WERI-Rb-1 (cell line): Measurements from ENCODE around the gene KDM6B.

ENCODE experiments used
- DNase-seq: peaks from one replicate; pipeline ENCODE4 v3.0.0-alpha.2; 2020
- H3K27ac ChIP-seq: fragments of 250-450 bp; sonication (Bioruptor Pico); 2 replicates; pipeline ENCODE4 v1.5.1; 2020; ENCODE audit warnings: mild to moderate bottlenecking, moderate library complexity
- H3K27me3 ChIP-seq: fragments of 250-450 bp; sonication (Bioruptor Pico); 2 replicates; pipeline ENCODE4 v1.5.1; 2021; ENCODE audit warnings: mild to moderate bottlenecking, low read depth, moderate library complexity; ENCODE audit not compliant: insufficient read depth, severe bottlenecking
- H3K36me3 ChIP-seq: fragments of 250-450 bp; sonication (Bioruptor Pico); 2 replicates; pipeline ENCODE4 v1.5.1; 2020; ENCODE audit warnings: mild to moderate bottlenecking, moderate library complexity
- H3K4me3 ChIP-seq: 2 replicates; pipeline ENCODE4 v1.5.1; 2011; ENCODE audit warnings: low read depth, mild to moderate bottlenecking, control low read depth, low read length
- H3K9me3 ChIP-seq: fragments of 250-450 bp; sonication (Bioruptor Pico); 2 replicates; pipeline ENCODE4 v1.5.1; 2021; ENCODE audit warnings: mild to moderate bottlenecking, moderate library complexity; ENCODE audit not compliant: severe bottlenecking
- TF ChIP-seq, protein P1 (sequence below): IDR thresholded peaks from 2 replicates; pipeline ENCODE4 v1.5.1; 2011; ENCODE audit warnings: low read depth, mild to moderate bottlenecking, control low read depth, inconsistent platforms, low read length

The KDM6B gene

DNA sequence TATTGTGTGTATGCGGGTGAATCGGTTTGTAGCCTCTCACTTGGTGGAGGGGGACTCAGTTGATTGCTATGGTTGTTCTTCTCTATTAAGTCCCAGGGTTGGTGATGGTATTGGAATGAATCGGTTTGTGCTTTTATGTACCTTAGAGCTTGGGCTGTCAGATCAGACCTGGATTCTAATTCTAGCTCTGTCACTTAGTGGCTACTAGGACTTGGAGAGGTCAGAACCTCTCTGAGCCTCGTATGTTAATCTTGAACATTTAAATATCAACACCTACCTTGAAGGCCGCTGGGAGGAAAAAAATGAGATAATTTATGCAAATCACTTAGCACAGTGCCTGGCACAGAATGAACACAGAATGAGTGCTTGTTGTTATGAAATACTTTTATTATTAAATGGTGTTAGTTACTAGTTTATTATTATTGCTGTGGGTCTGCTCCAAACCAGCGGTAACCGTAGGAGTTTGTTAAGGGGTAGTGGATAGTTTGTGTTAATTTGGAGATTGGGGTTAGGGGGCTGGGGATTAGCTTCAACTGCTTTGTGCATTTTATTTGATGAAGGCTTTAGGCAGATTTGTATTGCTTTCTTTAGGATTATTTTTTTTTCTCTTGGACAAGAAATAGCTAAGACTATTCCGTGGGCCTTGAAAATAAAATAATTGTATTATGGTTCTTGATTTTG is 3.5 kb downstream of the KDM6B start:
- TF ChIP-seq, protein P1, sequence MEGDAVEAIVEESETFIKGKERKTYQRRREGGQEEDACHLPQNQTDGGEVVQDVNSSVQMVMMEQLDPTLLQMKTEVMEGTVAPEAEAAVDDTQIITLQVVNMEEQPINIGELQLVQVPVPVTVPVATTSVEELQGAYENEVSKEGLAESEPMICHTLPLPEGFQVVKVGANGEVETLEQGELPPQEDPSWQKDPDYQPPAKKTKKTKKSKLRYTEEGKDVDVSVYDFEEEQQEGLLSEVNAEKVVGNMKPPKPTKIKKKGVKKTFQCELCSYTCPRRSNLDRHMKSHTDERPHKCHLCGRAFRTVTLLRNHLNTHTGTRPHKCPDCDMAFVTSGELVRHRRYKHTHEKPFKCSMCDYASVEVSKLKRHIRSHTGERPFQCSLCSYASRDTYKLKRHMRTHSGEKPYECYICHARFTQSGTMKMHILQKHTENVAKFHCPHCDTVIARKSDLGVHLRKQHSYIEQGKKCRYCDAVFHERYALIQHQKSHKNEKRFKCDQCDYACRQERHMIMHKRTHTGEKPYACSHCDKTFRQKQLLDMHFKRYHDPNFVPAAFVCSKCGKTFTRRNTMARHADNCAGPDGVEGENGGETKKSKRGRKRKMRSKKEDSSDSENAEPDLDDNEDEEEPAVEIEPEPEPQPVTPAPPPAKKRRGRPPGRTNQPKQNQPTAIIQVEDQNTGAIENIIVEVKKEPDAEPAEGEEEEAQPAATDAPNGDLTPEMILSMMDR, result no peak
- Histone ChIP-seq H3K9me3 (no peaks in the 10 kb centered on the region), H3K27me3 (no peaks in the 10 kb centered on the region), H3K36me3 (no peaks in the 10 kb centered on the region; the same call in 1 of the 2 replicates), H3K4me3 (peak overlapping the region; percentile 71), H3K27ac (peak overlapping the region; percentile 17)
- DNase-seq, result no peak

DNA sequence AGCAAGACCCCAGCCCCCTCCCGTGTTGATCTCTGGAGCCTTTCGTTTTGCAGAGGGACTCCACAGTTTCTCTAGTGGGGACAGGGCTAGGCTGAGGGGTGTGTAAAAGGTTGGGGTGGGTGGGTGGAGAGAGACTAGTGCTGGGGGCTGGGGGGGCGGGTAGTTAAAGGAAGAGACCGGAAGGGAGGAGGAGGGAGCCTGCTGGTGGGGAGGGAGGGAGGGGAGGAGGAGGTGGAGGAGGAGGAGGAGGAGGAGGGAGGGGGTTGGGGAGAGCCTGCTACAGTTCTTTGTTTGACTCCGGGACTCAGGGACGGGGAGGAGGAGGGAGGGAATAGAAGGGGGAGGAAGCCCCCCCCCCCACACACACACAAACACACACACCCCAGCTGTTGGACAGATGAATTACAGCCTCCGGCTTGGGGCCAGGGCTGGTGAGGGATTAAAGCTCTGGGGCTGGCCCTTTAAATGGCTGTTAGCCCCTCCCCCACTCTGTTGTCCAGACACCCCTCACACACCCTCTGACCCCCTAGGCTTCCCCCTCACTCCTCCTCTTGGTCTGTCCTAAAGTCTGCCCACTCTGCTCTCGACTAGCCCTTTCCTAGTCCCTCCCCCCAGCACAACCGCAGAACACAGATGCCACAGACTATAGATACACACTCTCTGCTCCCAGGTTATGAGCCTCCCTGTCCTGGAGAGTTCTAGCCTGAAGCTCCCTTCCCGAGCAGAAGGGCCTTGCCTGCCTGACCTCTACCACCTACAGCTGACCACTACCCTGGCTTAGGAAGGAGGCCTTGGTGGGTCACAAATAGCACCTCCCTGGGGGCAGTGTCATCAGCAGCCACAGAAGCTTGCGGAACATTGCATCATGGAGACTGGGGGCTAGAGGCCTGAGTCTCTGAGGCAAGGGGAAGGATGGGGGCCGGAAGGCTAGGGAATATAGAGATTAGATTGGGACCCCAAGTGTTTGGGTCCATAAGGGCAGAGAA is 4.4 kb downstream of the KDM6B start:
- Histone ChIP-seq H3K36me3 (no peaks in the 10 kb centered on the region; the same call in 1 of the 2 replicates), H3K27ac (peak overlapping the region; percentile 89), H3K9me3 (no peaks in the 10 kb centered on the region), H3K27me3 (no peaks in the 10 kb centered on the region), H3K4me3 (peak overlapping the region; percentile 71)
- TF ChIP-seq, protein P1, result no peak
- DNase-seq, result peak; percentile 74

DNA sequence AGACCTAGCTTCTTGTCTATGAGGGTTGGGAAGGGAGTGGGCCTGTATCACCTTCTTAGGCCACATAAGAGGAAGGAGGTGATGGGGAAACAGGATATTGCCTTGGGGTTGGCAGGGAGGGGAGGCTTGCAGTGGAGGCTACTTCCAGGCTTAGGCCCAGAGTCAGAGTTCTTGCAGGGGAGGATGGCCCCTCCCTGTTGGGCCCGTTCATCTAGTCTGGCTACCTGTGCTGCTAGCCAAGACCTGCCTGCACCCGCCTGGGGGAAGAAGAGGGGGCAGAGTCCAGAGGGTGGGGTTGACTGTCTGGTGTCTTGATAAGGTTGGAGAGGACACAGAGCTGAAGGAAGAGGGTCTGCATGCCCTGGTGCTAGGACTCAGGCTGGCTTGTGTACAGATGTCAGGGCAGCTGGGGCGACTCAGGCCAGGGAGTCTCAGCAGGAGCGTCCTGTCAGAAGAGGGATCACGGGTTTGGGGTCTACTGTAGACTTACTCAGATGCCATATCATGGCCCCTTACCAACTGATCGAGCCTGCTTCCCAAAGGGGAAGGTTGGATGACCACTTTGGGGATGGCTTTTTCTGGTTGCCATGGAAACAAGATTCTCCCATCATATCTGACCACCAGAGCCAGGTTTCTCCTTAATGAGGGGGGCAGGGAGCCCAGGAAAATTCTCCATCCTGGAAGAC is 5.3 kb downstream of the KDM6B start:
- Histone ChIP-seq H3K27ac (peak overlapping the region; percentile 89), H3K36me3 (no peaks in the 10 kb centered on the region; the same call in 1 of the 2 replicates), H3K27me3 (no peaks in the 10 kb centered on the region), H3K9me3 (no peaks in the 10 kb centered on the region), H3K4me3 (no peak overlapping the region)
- TF ChIP-seq, protein P1, result no peak
- no peak for DNase-seq

DNA sequence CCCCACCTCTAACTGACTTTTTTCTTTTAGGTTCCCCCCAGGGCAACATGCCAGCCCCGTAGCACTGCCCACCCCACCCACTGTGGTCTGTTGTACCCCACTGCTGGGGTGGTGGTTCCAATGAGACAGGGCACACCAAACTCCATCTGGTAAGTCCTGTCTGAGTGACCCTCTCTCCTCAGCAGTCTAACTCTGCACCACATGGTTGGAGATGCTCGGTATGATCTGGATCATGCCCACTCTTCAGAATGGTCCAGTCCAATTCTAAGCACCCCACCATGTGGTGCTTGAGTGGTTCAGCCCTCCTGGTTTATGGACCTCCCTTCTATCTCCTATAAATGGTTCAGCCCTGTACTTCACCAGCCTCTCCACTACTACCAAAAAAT is 5.9 kb downstream of the KDM6B start:
- H3K9me3 ChIP-seq, result no peaks in the 10 kb centered on the region
- H3K36me3 ChIP-seq, result no peaks in the 10 kb centered on the region; the same call in 1 of the 2 replicates
- no peak overlapping the region for H3K4me3 ChIP-seq
- H3K27ac ChIP-seq, result peak overlapping the region; percentile 89
- TF ChIP-seq, protein P1, result no peak
- no peaks in the 10 kb centered on the region for H3K27me3 ChIP-seq
- no peak for DNase-seq

DNA sequence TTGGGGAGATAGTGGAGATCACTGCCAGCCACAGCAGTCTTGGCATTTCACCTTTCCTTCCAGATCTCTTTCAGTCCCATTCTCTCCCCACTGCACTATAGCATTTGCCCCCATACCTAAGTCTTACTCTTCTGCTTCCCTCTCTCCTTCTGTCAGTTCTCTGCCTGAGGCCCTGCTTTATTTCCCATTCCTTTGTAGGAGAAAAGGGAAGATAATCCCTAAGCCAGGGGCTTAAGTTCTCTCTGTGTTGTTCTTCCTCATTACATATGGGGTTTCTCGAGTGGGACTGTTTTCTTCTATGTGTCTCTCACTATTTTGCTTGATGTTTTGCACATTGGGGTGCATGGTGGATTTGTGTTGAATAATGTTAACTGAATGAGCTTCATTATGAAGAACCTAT is 6.4 kb downstream of the KDM6B start:
- Histone ChIP-seq H3K27ac (peak overlapping the region; percentile 89), H3K27me3 (no peaks in the 10 kb centered on the region), H3K36me3 (peaks cover 3% of the 10 kb centered on the region), H3K9me3 (no peaks in the 10 kb centered on the region), H3K4me3 (no peak overlapping the region)
- TF ChIP-seq, protein P1, result no peak
- DNase-seq, result no peak
